Neural progenitor cell (in vitro differentiated cells): ENCODE measurements around the gene MCF2L2. TPM values are rescaled to one million over a fixed set of nuclear protein-coding genes. Genes with fewer than 3 reads are reported as not detected.

ENCODE experiments used
- DNase-seq: peaks from one replicate; pipeline ENCODE4 v3.0.0-alpha.2; 2016; ENCODE audit warnings: low spot score
- H2AFZ ChIP-seq: fragments of 200-600 bp; sonication (generic); replicated peaks from 2 replicates; pipeline ENCODE4 v1.6.1; 2016; ENCODE audit warnings: antibody characterized with exemption
- H3F3A ChIP-seq: fragments of 200-600 bp; sonication (generic); 2 replicates; pipeline ENCODE4 v1.6.1; 2016; ENCODE audit warnings: antibody characterized with exemption, low read depth
- H3K27ac ChIP-seq: fragments of 200-600 bp; sonication (generic); 2 replicates; pipeline ENCODE4 v1.5.1; 2016; ENCODE audit warnings: mild to moderate bottlenecking
- H3K27me3 ChIP-seq: fragments of 200-600 bp; sonication (generic); 2 replicates; pipeline ENCODE4 v1.6.1; 2016; ENCODE audit warnings: mild to moderate bottlenecking, moderate library complexity
- H3K36me3 ChIP-seq: fragments of 200-600 bp; sonication (generic); 2 replicates; pipeline ENCODE4 v1.5.1; 2016
- H3K4me1 ChIP-seq: fragments of 200-600 bp; sonication (generic); 2 replicates; pipeline ENCODE4 v1.6.1; 2016; ENCODE audit warnings: mixed run types
- H3K4me2 ChIP-seq: fragments of 200-600 bp; sonication (generic); 2 replicates; pipeline ENCODE4 v1.6.1; 2016
- H3K4me3 ChIP-seq: fragments of 200-600 bp; sonication (generic); 2 replicates; pipeline ENCODE4 v1.5.1; 2016
- H3K79me2 ChIP-seq: fragments of 200-600 bp; sonication (generic); 2 replicates; pipeline ENCODE4 v1.6.1; 2016; ENCODE audit warnings: low read depth
- H3K9ac ChIP-seq: fragments of 200-600 bp; sonication (generic); 2 replicates; pipeline ENCODE4 v1.6.1; 2016
- H3K9me3 ChIP-seq: fragments of 200-600 bp; sonication (generic); 2 replicates; pipeline ENCODE4 v1.5.1; 2016; ENCODE audit warnings: low read depth
- H4K20me1 ChIP-seq: fragments of 200-600 bp; sonication (generic); 2 replicates; pipeline ENCODE4 v1.6.1; 2016; ENCODE audit warnings: low read depth
- H3K27ac Mint-ChIP-seq: 3 replicates; pipeline ENCODE4 v1.8.0; 2021; ENCODE audit warnings: mixed read lengths
- H3K27me3 Mint-ChIP-seq: 2 replicates; pipeline ENCODE4 v1.8.0; 2022; ENCODE audit warnings: low read depth, mild to moderate bottlenecking, inconsistent platforms, moderate library complexity, mixed read lengths; ENCODE audit not compliant: insufficient read depth
- H3K36me3 Mint-ChIP-seq: 3 replicates; pipeline ENCODE4 v1.8.0; 2021; ENCODE audit warnings: mixed read lengths
- H3K4me1 Mint-ChIP-seq: 3 replicates; pipeline ENCODE4 v1.8.0; 2021; ENCODE audit warnings: mixed read lengths
- H3K4me3 Mint-ChIP-seq: 3 replicates; pipeline ENCODE4 v1.8.0; 2021; ENCODE audit warnings: mild to moderate bottlenecking, moderate library complexity, mixed read lengths
- H3K9me3 Mint-ChIP-seq: 3 replicates; pipeline ENCODE4 v1.8.0; 2020; ENCODE audit warnings: mixed read lengths
- CTCF ChIP-seq: fragments of 200-600 bp; sonication (generic); IDR thresholded peaks from 2 replicates; pipeline ENCODE4 v1.5.1; 2017; ENCODE audit warnings: antibody characterized with exemption, mild to moderate bottlenecking
- EZH2 ChIP-seq: fragments of 200-600 bp; sonication (generic); IDR thresholded peaks from 2 replicates; pipeline ENCODE4 v1.6.1; 2017; ENCODE audit warnings: antibody characterized with exemption, mild to moderate bottlenecking, moderate library complexity
- EZH2phosphoT487 ChIP-seq: fragments of 200-600 bp; sonication (generic); IDR thresholded peaks from 2 replicates; pipeline ENCODE4 v1.6.1; 2017; ENCODE audit warnings: antibody characterized with exemption
- total RNA-seq: library from RNA; depleted of rRNA; stranded (reverse); fragments of >200 nt; gene quantifications from 2 replicates; pipeline ENCODE4 v1.2.3, GENCODE V29; 2015; ENCODE audit warnings: low replicate concordance

Gene MCF2L2
- total RNA-seq, 1 donor from 2014 or later, result 11.1 TPM

- no peak overlapping the region for H3K27ac ChIP-seq
- H3K4me1 ChIP-seq, result no peaks in the 10 kb centered on the region
- TF ChIP-seq EZH2 (no peak), CTCF (no peak), EZH2phosphoT487 (no peak)
- no peaks in the 10 kb centered on the region for H3K36me3 ChIP-seq
- H2AFZ ChIP-seq, result no peak overlapping the region
- no peak overlapping the region for H3K4me3 ChIP-seq
- no peak overlapping the region for H3K4me3 Mint-ChIP-seq
- no peaks in the 10 kb centered on the region for H3K36me3 Mint-ChIP-seq
- H3K9ac ChIP-seq, result no peak overlapping the region
- H3K79me2 ChIP-seq, result no peaks in the 10 kb centered on the region
- H3K4me1 Mint-ChIP-seq, result no peaks in the 10 kb centered on the region
- no peaks in the 10 kb centered on the region for H3K27me3 ChIP-seq
- H3K27me3 Mint-ChIP-seq, result peaks cover 2% of the 10 kb centered on the region
- no peaks in the 10 kb centered on the region for H3K9me3 ChIP-seq
- no peaks in the 10 kb centered on the region for H4K20me1 ChIP-seq
- no peaks in the 10 kb centered on the region for H3F3A ChIP-seq
- H3K27ac Mint-ChIP-seq, result no peak overlapping the region
- no peak overlapping the region for H3K4me2 ChIP-seq
- DNase-seq, result no peak
- no peaks in the 10 kb centered on the region for H3K9me3 Mint-ChIP-seq
Measured at GRCh38 chr3:183370391-183370790, 58.0 kb downstream of the MCF2L2 start.

- Histone ChIP-seq H3K27ac (no peak overlapping the region), H3K36me3 (no peaks in the 10 kb centered on the region), H3K79me2 (no peaks in the 10 kb centered on the region), H3K27me3 (no peaks in the 10 kb centered on the region), H2AFZ (no peak overlapping the region), H3K9me3 (no peaks in the 10 kb centered on the region), H3K4me3 (no peak overlapping the region), H3K4me1 (no peaks in the 10 kb centered on the region), H3K4me2 (no peak overlapping the region), H3K9ac (no peak overlapping the region), H3F3A (no peaks in the 10 kb centered on the region), H4K20me1 (no peaks in the 10 kb centered on the region)
- Mint-ChIP-seq H3K27me3 (peaks cover 2% of the 10 kb centered on the region), H3K27ac (no peak overlapping the region), H3K9me3 (no peaks in the 10 kb centered on the region), H3K4me1 (no peaks in the 10 kb centered on the region), H3K4me3 (no peak overlapping the region), H3K36me3 (no peaks in the 10 kb centered on the region)
- no peak for DNase-seq
- no peak for TF ChIP-seq EZH2
- TF ChIP-seq EZH2phosphoT487, result no peak
- no peak for TF ChIP-seq CTCF
Measured at GRCh38 chr3:183369627-183370026, 58.8 kb downstream of the MCF2L2 start.

GRCh38 chr3:183369117-183369516 is 59.3 kb downstream of the MCF2L2 start:
- Histone ChIP-seq H3F3A (no peaks in the 10 kb centered on the region), H4K20me1 (no peaks in the 10 kb centered on the region), H3K4me3 (no peak overlapping the region), H2AFZ (no peak overlapping the region), H3K27me3 (no peaks in the 10 kb centered on the region), H3K79me2 (no peaks in the 10 kb centered on the region), H3K9ac (no peak overlapping the region), H3K4me2 (no peak overlapping the region), H3K9me3 (no peaks in the 10 kb centered on the region), H3K4me1 (no peaks in the 10 kb centered on the region), H3K27ac (no peak overlapping the region), H3K36me3 (no peaks in the 10 kb centered on the region)
- Mint-ChIP-seq H3K27ac (no peak overlapping the region), H3K27me3 (peaks cover 2% of the 10 kb centered on the region), H3K36me3 (no peaks in the 10 kb centered on the region), H3K4me3 (no peak overlapping the region), H3K4me1 (no peaks in the 10 kb centered on the region), H3K9me3 (no peaks in the 10 kb centered on the region)
- no peak for DNase-seq
- TF ChIP-seq CTCF (no peak), EZH2 (no peak), EZH2phosphoT487 (no peak)
